ENCODE results near the gene SLC6A6.

The SLC6A6 gene

GRCh38 chr3:14364580-14365292 is 37.7 kb upstream of the SLC6A6 start:
- H3K36me3 ChIP-seq, result no peaks in the 10 kb centered on the region
- TF ChIP-seq CTCF (IDR thresholded peaks at IDR 0.05), result no peak
- no peak overlapping the region for H3K4me3 ChIP-seq (ENCODE audit: low read depth in 1 of 2, low read length in 1 of 2)
- no peaks in the 10 kb centered on the region for H3K27me3 ChIP-seq
- H3K27ac ChIP-seq, result no peak overlapping the region
- peaks cover 16 to 19% of the 10 kb centered on the region in 2 experiments for H3K4me1 ChIP-seq (ENCODE audit: control insufficient read depth in 1 of 2, insufficient read depth in 1 of 2, low read depth in 1 of 2, low read length in 1 of 2)
- H3K9me3 ChIP-seq, result no peaks in the 10 kb centered on the region

GRCh38 chr3:14366248-14366647 is 36.2 kb upstream of the SLC6A6 start:
- Histone ChIP-seq H3K27me3 (no peaks in the 10 kb centered on the region), H3K9me3 (no peaks in the 10 kb centered on the region)

GRCh38 chr3:14366915-14367823 is 35.2 kb upstream of the SLC6A6 start:
- Histone ChIP-seq H3K27me3 (no peaks in the 10 kb centered on the region), H3K4me3 (ENCODE audit: low read depth in 1 of 2, low read length in 1 of 2) (no peak overlapping the region), H3K36me3 (no peaks in the 10 kb centered on the region), H3K9me3 (no peaks in the 10 kb centered on the region), H3K4me1 (ENCODE audit: control insufficient read depth in 1 of 2, insufficient read depth in 1 of 2, low read depth in 1 of 2, low read length in 1 of 2) (peaks cover 33 to 36% of the 10 kb centered on the region in 2 experiments), H3K27ac (no peak overlapping the region)
- TF ChIP-seq CTCF (IDR thresholded peaks at IDR 0.05), result no peak

More at GRCh38 chr3:14366248-14366647, 36.2 kb upstream of the SLC6A6 start:
- TF ChIP-seq CTCF (IDR thresholded peaks at IDR 0.05), result no peak
- no peaks in the 10 kb centered on the region for H3K36me3 ChIP-seq
- H3K27ac ChIP-seq, result no peak overlapping the region
- peaks cover 31 to 34% of the 10 kb centered on the region in 2 experiments for H3K4me1 ChIP-seq (ENCODE audit: control insufficient read depth in 1 of 2, insufficient read depth in 1 of 2, low read depth in 1 of 2, low read length in 1 of 2)
- H3K4me3 ChIP-seq (ENCODE audit: low read depth in 1 of 2, low read length in 1 of 2), result no peak overlapping the region

GRCh38 chr3:14368146-14368545 is 34.3 kb upstream of the SLC6A6 start:
- Histone ChIP-seq H3K9me3 (no peaks in the 10 kb centered on the region), H3K27ac (no peak overlapping the region), H3K36me3 (no peaks in the 10 kb centered on the region), H3K27me3 (no peaks in the 10 kb centered on the region), H3K4me1 (ENCODE audit: control insufficient read depth in 1 of 2, insufficient read depth in 1 of 2, low read depth in 1 of 2, low read length in 1 of 2) (peaks cover 43 to 45% of the 10 kb centered on the region in 2 experiments), H3K4me3 (ENCODE audit: low read depth in 1 of 2, low read length in 1 of 2) (no peak overlapping the region)
- no peak for TF ChIP-seq CTCF (IDR thresholded peaks at IDR 0.05)

- Histone ChIP-seq H3K27ac (no peak overlapping the region), H3K9me3 (no peaks in the 10 kb centered on the region), H3K4me1 (ENCODE audit: control insufficient read depth in 1 of 2, insufficient read depth in 1 of 2, low read depth in 1 of 2, low read length in 1 of 2) (peaks cover 43 to 49% of the 10 kb centered on the region in 2 experiments), H3K4me3 (ENCODE audit: low read depth in 1 of 2, low read length in 1 of 2) (no peak overlapping the region), H3K36me3 (no peaks in the 10 kb centered on the region), H3K27me3 (no peaks in the 10 kb centered on the region)
- no peak for TF ChIP-seq CTCF (IDR thresholded peaks at IDR 0.05)
Measured at GRCh38 chr3:14368885-14369284, 33.5 kb upstream of the SLC6A6 start.

Data from neutrophil (primary cell).